Urinary bladder (tissue), 4 donors: ENCODE measurements around the gene CCDC183. TPM values are rescaled to one million over a fixed set of nuclear protein-coding genes. Genes with fewer than 3 reads are reported as not detected.
"Not testable (repeated sequence)": the region's sequence is repeated elsewhere in the genome, so short reads cannot be mapped to it uniquely, and the experiment has no call there.

Experiments
- DNase-seq: peaks from one replicate; pipeline ENCODE4 v3.0.0-alpha.2; 2015; ENCODE audit errors: extremely low spot score
- H3K27ac ChIP-seq: one replicate; pipeline ENCODE4 v1.5.1; 2013; ENCODE audit warnings: low read depth, mild to moderate bottlenecking, moderate library complexity
- H3K36me3 ChIP-seq: one replicate; pipeline ENCODE4 v1.6.1; 2013; ENCODE audit warnings: mild to moderate bottlenecking, moderate library complexity; ENCODE audit not compliant: insufficient read depth
- H3K4me1 ChIP-seq: one replicate; pipeline ENCODE4 v1.6.1; 2013; ENCODE audit warnings: mild to moderate bottlenecking, moderate library complexity; ENCODE audit not compliant: insufficient read depth
- H3K4me3 ChIP-seq: one replicate; pipeline ENCODE4 v1.5.1; 2013; ENCODE audit warnings: low read depth, low read length
- WGBS: extraction: QIAGEN DNeasy Blood & Tissue Kit; methylation state at CpG from one replicate; pipeline ENCODE4 v1.1.7; 2013; 5-methylcytosine and 5-hydroxymethylcytosine counted together
- polyA plus RNA-seq: library from polyadenylated mRNA; stranded (reverse); fragments of 200-250 nt; gene quantifications from one replicate; pipeline ENCODE4 v1.2.3, GENCODE V29; 2013
- total RNA-seq: library from RNA; depleted of rRNA; stranded (reverse); fragments of >200 nt; gene quantifications from one replicate; pipeline ENCODE4 v1.2.3, GENCODE V29; 2014
- donor health status: healthy with polysubstance abuse.
- donor health status: healthy.

CCDC183 gene
- total and polyA plus RNA-seq, 2 donors = 0.85 to 1.5 TPM

DNA sequence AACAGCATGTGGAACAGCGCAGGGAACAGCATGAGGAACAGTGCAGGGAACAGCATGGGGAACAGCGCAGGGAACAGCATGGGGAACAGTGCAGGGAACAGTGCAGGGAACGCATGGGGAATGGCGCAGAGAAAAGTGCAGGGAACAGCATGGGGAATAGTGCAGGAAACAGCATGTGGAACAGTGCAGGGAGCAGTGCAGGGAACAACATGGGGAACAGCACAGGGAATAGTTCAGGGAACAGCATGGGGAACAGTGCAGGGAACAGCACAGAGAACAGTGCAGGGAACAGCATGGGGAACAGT lies 40.1 kb upstream of the CCDC183 start:
- 97% methylated on average over 4 of the region's 4 CpGs for whole genome bisulfite sequencing
- DNase-seq = no peak
- Histone ChIP-seq H3K4me1 (no peaks in the 10 kb centered on the region), H3K36me3 (no peaks in the 10 kb centered on the region), H3K4me3 (no peak overlapping the region), H3K27ac (no peak overlapping the region)

DNA sequence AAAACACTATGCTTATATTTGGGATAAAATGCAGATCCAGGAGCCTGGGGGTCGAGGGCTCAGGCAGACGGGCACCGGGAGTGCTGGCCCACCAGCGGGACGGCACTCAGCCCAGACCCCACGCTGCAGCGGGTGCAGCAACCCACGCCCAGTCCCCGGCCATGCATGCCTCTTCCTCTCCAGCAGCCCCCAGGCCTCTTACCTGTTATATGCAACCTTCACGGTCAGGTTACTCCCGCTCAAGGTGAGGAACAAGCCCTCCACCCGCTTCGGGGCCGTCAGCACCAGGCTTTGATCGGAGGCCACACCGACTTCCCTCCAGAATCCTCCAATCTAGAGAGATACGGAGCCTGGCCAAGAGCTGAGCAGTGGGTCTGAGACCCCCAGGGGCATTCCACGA lies 39.3 kb upstream of the CCDC183 start:
- no peak overlapping the region for H3K27ac ChIP-seq
- no peaks in the 10 kb centered on the region for H3K4me1 ChIP-seq
- 90% methylated on average over 18 of the region's 18 CpGs for WGBS
- DNase-seq = no peak
- H3K4me3 ChIP-seq = no peak overlapping the region
- no peaks in the 10 kb centered on the region for H3K36me3 ChIP-seq

DNA sequence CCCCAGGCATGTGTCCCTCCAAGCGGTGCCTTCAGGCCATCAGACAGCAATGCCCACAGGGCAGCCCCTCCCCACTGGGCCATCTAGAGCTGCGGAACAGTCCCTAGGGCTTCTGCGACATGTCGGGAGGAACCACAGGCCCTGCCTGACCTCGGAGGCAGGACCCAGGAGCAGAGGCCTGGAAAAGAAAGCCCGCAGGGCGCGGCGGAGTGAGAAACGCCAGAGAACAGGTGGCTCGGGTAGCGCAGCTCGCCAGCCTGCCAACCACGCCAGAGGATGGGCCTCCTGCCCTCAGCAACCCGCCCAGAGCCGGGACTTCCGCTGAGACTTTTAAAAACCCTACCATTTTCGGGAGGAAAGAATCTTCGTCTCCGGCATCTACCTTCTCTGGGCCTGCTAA lies 38.8 kb upstream of the CCDC183 start:
- no peaks in the 10 kb centered on the region for H3K36me3 ChIP-seq
- no peaks in the 10 kb centered on the region for H3K4me1 ChIP-seq
- H3K27ac ChIP-seq = no peak overlapping the region
- 91% methylated on average over 20 of the region's 20 CpGs for WGBS
- DNase-seq = no peak
- no peak overlapping the region for H3K4me3 ChIP-seq

- Histone ChIP-seq H3K27ac (no peak overlapping the region), H3K4me3 (no peak overlapping the region), H3K4me1 (no peaks in the 10 kb centered on the region), H3K36me3 (no peaks in the 10 kb centered on the region)
- DNase-seq = no peak
- 82% methylated on average over 20 of the region's 20 CpGs for WGBS
These were observed 38.4 kb upstream of the CCDC183 start for GRCh38 chr9:136757751-136758140.

DNA sequence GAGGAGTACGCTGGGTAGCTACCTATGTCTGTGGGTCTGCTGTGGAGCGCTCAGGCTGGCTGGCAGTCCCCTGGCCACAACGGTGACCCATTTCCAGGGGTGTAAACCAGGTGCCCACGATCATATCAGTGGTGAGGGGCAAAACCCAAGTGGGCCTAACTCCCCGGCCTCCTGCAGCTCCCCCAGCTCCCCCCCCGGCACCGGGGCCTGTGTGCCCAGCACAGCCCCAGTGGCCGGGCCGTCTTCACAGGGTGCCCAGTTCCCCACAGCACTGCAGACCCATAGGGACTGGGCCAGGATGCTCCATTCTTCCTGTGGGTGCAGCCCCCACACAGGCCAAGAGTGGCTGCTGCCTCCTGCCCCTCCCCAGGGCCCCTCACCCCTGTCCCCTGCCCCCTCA lies 37.1 kb upstream of the CCDC183 start:
- WGBS = 80% methylated on average over 9 of the region's 9 CpGs
- H3K4me3 ChIP-seq = no peak overlapping the region
- no peak overlapping the region for H3K27ac ChIP-seq
- DNase-seq = no peak
- H3K36me3 ChIP-seq = no peaks in the 10 kb centered on the region
- H3K4me1 ChIP-seq = peaks cover 1% of the 10 kb centered on the region

DNA sequence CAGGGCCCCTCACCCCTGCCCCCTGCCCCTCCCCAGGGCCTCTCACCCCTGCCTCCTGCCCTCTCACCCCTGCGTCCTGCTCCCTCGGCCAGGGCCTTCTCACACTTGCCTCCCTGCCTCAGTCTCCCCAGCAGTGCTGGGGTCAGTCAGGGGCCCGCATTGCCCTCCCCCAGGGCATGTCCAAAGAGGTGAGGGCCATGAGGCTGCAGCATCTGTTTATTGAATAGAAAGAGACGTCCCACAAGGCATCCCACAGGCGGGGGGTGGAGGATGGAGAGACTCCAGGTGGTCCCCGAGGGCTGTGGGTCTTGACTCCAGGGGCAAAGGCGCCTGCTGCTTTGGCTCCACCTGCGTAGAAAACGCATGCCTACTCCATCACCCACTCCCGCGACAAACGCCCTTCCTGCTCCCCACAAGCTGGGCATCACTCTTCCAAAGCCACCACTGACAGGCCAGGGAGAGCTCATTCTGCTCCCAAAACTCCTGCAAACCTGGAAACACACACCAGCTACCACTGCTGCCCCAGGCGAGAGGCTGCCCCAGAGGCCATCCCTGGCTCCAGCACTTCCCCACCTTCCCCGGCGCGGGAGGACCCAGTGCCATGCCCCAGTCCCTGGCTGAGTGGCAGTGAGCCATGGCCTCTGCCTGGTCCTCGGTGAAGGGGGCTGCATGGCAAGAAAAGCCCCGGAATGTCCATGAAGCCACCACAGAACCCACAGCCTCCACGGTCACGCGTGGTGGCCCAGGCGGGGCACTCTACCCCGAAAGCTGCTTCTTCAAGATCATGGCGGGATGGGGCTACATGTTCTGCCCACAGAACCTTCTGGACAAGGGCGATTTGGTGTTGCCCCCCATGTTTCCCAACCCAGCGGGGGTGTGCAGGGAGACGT lies 36.5 kb upstream of the CCDC183 start:
- Histone ChIP-seq H3K4me3 (no peak overlapping the region), H3K27ac (no peak overlapping the region), H3K36me3 (no peaks in the 10 kb centered on the region), H3K4me1 (peaks cover 1% of the 10 kb centered on the region)
- DNase-seq = no peak
- 86% methylated on average over 27 of the region's 27 CpGs for WGBS

DNA sequence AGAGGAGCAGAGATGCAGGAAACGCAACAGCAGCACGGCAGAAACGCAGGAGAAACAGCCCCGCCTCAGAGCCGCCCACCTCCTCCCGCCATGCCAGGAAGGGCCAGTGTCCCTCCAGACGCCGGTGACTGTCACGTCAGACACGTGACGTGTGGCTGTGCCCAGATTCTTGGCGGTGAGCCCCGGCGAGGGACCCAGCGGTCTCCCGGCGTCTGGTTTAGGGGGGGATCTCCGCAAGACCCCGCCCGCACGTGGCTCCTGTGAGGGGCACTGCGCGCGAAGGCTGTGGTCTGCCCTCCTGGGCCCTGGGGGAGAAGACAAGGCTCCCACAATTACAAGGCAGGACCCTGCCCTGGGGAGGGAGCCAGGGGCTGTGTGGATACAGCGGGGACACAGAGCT lies 35.7 kb upstream of the CCDC183 start:
- no peak overlapping the region for H3K4me3 ChIP-seq
- 75% methylated on average over 25 of the region's 25 CpGs for WGBS
- no peaks in the 10 kb centered on the region for H3K36me3 ChIP-seq
- DNase-seq = no peak
- no peak overlapping the region for H3K27ac ChIP-seq
- peaks cover 1% of the 10 kb centered on the region for H3K4me1 ChIP-seq

GRCh38 chr9:136760834-136761544 lies 35.1 kb upstream of the CCDC183 start:
- 41% methylated on average over 22 of the region's 22 CpGs for WGBS
- not testable (repeated sequence) for H3K36me3 ChIP-seq, H3K4me3 ChIP-seq, H3K4me1 ChIP-seq, H3K27ac ChIP-seq, DNase-seq

DNA sequence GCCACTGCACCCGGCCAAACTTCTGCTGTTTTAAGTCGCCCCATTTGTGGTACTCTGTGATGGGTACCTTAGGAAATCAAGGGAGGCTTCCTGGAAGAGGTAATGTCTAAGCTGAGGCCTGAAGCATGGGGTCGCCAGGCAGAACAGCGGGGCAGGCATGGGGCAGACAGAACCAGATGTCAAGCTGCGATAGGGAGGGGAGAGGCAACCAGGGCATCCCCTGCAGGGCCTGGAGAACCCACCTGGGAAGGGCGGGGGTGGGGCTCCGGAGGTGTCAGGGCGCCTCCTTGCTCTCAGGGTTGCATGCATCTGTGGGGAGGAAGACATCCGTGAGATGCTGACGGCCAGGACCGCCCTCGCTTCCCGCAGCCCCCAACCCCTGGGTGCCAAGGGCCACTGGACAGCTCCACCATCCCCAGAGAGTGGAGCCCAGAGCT lies 34.6 kb upstream of the CCDC183 start:
- Histone ChIP-seq H3K36me3 (no peaks in the 10 kb centered on the region), H3K4me1 (peaks cover 1% of the 10 kb centered on the region), H3K4me3 (no peak overlapping the region), H3K27ac (no peak overlapping the region)
- 86% methylated on average over 13 of the region's 13 CpGs for WGBS
- DNase-seq = no peak

GRCh38 chr9:136762221-136762691 lies 33.9 kb upstream of the CCDC183 start:
- H3K36me3 ChIP-seq = no peaks in the 10 kb centered on the region
- peaks cover 1% of the 10 kb centered on the region for H3K4me1 ChIP-seq
- 85% methylated on average over 17 of the region's 17 CpGs for WGBS
- H3K4me3 ChIP-seq = no peak overlapping the region
- DNase-seq = no peak
- H3K27ac ChIP-seq = no peak overlapping the region

DNA sequence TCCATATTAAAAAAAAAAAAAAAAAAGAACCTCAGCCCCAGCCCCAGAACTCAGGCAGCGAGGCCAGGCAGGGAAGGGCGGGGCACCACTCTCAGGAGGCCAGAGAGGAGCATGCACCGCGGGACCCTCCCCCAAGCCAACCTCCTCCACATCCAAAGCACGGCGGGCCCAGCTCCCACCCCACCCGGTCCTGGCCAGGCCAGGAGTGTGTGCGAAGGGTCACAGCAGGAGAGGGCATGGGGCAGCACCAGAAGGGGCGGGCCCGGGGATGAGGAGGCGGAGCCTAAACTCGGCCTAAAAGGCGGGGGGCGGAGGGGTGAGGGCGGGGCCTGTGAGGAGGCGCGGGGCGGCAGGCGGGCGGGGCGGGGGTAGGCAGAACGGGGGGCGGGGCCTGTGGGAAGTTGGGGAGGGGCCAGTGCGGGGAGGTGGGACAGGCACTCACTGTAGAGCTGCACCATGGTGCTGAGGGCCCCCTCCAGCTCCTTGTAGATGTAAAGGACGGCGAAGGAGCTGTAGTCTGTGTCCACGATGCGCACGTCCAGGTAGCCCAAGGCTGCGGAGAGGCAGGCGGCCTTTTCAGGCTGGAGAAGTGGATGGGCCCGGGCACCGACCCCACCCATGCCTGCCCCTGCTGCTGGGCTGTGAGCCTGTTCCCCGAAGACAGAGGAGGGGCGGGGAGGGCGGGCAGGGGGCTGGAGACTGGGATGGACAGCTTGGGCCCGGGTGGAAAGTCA lies 33.1 kb upstream of the CCDC183 start:
- H3K27ac ChIP-seq = no peak overlapping the region
- 21% methylated on average over 37 of the region's 37 CpGs for WGBS
- no peak overlapping the region for H3K4me3 ChIP-seq
- H3K36me3 ChIP-seq = no peaks in the 10 kb centered on the region
- H3K4me1 ChIP-seq = peaks cover 1% of the 10 kb centered on the region
- no peak for DNase-seq

DNA sequence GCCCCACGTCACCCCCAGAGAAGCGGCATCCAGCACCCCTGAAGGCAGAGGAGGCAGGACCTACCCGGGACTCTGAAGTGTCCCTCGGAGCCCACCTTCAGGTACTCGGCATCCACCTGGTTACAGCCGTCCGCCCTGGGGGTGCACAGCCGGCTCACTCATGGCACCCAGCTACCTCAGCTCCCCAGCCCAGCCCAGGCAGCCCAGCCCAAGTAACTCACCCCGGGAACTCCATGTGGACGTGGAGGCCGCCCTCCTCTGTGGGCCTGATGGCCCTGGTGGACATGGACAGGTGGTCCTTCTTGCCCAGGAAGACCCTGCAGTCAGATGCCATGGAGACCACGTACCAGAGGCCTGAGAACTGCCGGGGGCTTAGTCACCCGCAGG lies 32.5 kb upstream of the CCDC183 start:
- H3K27ac ChIP-seq = no peak overlapping the region
- peaks cover 1% of the 10 kb centered on the region for H3K4me1 ChIP-seq
- H3K36me3 ChIP-seq = no peaks in the 10 kb centered on the region
- DNase-seq = no peak
- WGBS = 84% methylated on average over 14 of the region's 14 CpGs
- H3K4me3 ChIP-seq = no peak overlapping the region

GRCh38 chr9:136764301-136764891 lies 31.7 kb upstream of the CCDC183 start, which contains the start of gene LCN15:
LCN15 (minus strand) TSS chr9:136764518; CDS start chr9:136764488, 30 bp downstream.
- Histone ChIP-seq H3K4me3 (no peak within 1 kb of the TSS), H3K4me1 (peaks cover 1% of the 10 kb centered on the region), H3K36me3 (no peaks in the 10 kb centered on the region), H3K27ac (no peak within 1 kb of the TSS)
- 73% methylated on average over 14 of the region's 14 CpGs for WGBS
- no peak for DNase-seq
